OCI-LY3 (cell line): ENCODE results near the gene EGFL7.

Source experiments
- EZH2phosphoT487 ChIP-seq: fragments of 200-600 bp; shearing (Covaris generic); IDR thresholded peaks from 2 replicates; pipeline ENCODE4 v1.6.1; 2018; ENCODE audit warnings: antibody characterized with exemption, mixed run types, low read depth
- TF ChIP-seq, protein P1 (sequence below): fragments of 200-600, 300-600 bp; sonication (generic); IDR thresholded peaks from 2 replicates; pipeline ENCODE4 v1.5.1; 2014; ENCODE audit warnings: antibody characterized with exemption, low read length, low read depth

DNA sequence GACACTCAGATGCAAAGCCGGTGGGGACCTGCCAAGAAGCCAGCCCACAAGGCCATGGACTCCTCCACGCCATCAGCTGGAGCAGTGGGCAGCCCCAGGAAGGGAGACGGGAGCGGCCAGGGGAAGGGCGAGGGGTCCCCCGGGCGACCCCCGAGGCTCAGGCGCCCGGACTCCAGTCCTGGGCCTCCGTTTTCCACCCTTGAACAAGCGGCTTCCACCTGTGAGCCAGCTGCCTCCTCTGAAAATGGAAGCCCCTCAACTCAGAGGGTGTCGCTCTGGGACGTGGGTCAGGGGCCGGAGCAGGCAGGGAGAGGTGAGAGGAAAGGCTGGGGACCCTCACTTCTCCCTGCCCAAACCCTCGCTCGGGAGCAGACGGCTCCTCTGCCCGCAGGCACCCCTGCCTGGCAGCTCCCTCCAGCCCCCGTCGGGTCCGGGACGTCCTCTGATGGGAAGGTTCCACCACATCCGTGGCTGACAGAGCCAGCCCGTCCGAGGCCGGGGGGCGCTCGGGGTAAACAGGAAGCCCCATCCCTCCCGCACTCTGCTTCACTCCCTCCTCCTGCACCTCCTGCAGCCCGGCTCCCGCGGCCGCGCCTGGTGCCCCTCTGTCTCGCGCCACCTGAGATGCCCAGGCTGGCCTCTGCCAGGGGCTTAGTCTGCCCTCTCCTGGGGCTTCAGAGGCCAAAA lies 3.7 kb upstream of the EGFL7 start:
- TF ChIP-seq, protein P1, sequence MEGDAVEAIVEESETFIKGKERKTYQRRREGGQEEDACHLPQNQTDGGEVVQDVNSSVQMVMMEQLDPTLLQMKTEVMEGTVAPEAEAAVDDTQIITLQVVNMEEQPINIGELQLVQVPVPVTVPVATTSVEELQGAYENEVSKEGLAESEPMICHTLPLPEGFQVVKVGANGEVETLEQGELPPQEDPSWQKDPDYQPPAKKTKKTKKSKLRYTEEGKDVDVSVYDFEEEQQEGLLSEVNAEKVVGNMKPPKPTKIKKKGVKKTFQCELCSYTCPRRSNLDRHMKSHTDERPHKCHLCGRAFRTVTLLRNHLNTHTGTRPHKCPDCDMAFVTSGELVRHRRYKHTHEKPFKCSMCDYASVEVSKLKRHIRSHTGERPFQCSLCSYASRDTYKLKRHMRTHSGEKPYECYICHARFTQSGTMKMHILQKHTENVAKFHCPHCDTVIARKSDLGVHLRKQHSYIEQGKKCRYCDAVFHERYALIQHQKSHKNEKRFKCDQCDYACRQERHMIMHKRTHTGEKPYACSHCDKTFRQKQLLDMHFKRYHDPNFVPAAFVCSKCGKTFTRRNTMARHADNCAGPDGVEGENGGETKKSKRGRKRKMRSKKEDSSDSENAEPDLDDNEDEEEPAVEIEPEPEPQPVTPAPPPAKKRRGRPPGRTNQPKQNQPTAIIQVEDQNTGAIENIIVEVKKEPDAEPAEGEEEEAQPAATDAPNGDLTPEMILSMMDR: no peak
- no peak; the same call in 1 of the 2 replicates for TF ChIP-seq EZH2phosphoT487
